CD14-positive monocyte (primary cell): ENCODE results near the gene CDH13. TPM values are rescaled to one million over a fixed set of nuclear protein-coding genes. Genes with fewer than 3 reads are reported as not detected.

Experiments used
- DNase-seq, 3 donors: peaks; one replicate each; pipeline ENCODE4 v3.0.0-alpha.2; 2011 to 2022
- H2AFZ ChIP-seq: 2 replicates; pipeline ENCODE4 v1.6.0; 2012; ENCODE audit warnings: mild to moderate bottlenecking, low read depth, low read length, inconsistent platforms; ENCODE audit not compliant: insufficient read depth, poor library complexity, severe bottlenecking
- H3K27ac ChIP-seq, 2 donors: 1 replicate in 1 of 2; 2 replicates in 1 of 2; pipeline ENCODE4 v1.5.1; 2012 to 2013; ENCODE audit warnings: low read length in 2 of 2, control low read depth in 1 of 2, inconsistent platforms in 1 of 2, low read depth in 1 of 2, mild to moderate bottlenecking in 1 of 2
- H3K27me3 ChIP-seq, 2 donors: one replicate each; pipeline versions ENCODE4 v1.6.0 to v1.6.1; 2011 to 2013; ENCODE audit warnings: low read length in 2 of 2; ENCODE audit not compliant: control insufficient read depth in 2 of 2, insufficient read depth in 2 of 2
- H3K36me3 ChIP-seq, 2 donors: replicated peaks in 1 of 2; 1 replicate in 1 of 2; 2 replicates in 1 of 2; pipeline versions ENCODE4 v1.5.1 to v1.6.1; 2012 to 2013; ENCODE audit warnings: low read length in 2 of 2, control low read depth in 1 of 2, inconsistent platforms in 1 of 2, mild to moderate bottlenecking in 1 of 2; ENCODE audit not compliant: insufficient read depth in 2 of 2, control insufficient read depth in 1 of 2
- H3K4me1 ChIP-seq, 2 donors: 1 replicate in 1 of 2; 2 replicates in 1 of 2; pipeline versions ENCODE4 v1.5.1 to v1.6.1; 2012 to 2013; ENCODE audit warnings: low read length in 2 of 2, control low read depth in 1 of 2, inconsistent platforms in 1 of 2, mild to moderate bottlenecking in 1 of 2, moderate library complexity in 1 of 2; ENCODE audit not compliant: insufficient read depth in 2 of 2, control insufficient read depth in 1 of 2
- H3K4me2 ChIP-seq: replicated peaks from 2 replicates; pipeline ENCODE3; 2012; ENCODE audit warnings: low read length, moderate library complexity, mild to moderate bottlenecking; ENCODE audit not compliant: poor library complexity, severe bottlenecking; ENCODE audit errors: extremely low read depth
- H3K4me3 ChIP-seq, 3 experiments: fragments of 200-600 bp in 1 of 3; sonication (generic) in 1 of 3; replicated peaks in 1 of 3; 1 replicate in 2 of 3; 2 replicates in 1 of 3; pipeline ENCODE4 v1.5.1; 2011 to 2013; ENCODE audit warnings: low read length in 3 of 3, mild to moderate bottlenecking in 3 of 3, control low read depth in 2 of 3, low read depth in 2 of 3, inconsistent platforms in 1 of 3, moderate library complexity in 1 of 3
- H3K79me2 ChIP-seq: 2 replicates; pipeline ENCODE4 v1.6.0; 2012; ENCODE audit warnings: mild to moderate bottlenecking, control low read depth, inconsistent platforms, low read length, moderate library complexity; ENCODE audit not compliant: insufficient read depth
- H3K9ac ChIP-seq: 2 replicates; pipeline ENCODE4 v1.6.0; 2017; ENCODE audit warnings: low read length, mild to moderate bottlenecking; ENCODE audit not compliant: insufficient read depth, poor library complexity, severe bottlenecking
- H3K9me3 ChIP-seq, 2 donors: replicated peaks in 1 of 2; 1 replicate in 1 of 2; 2 replicates in 1 of 2; pipeline versions ENCODE4 v1.5.1 to v1.6.1; 2012 to 2013; ENCODE audit warnings: low read length in 2 of 2, control low read depth in 1 of 2; ENCODE audit not compliant: control insufficient read depth in 1 of 2, insufficient read depth in 1 of 2
- H4K20me1 ChIP-seq: 2 replicates; pipeline ENCODE4 v1.6.0; 2012; ENCODE audit warnings: mild to moderate bottlenecking, low read length, control low read depth, moderate library complexity; ENCODE audit not compliant: insufficient read depth
- H3K27ac Mint-ChIP-seq, 7 donors: one replicate each; pipeline ENCODE4 v1.8.0; 2020; ENCODE audit warnings: mild to moderate bottlenecking in 7 of 7, mixed read lengths in 7 of 7, moderate library complexity in 6 of 7, inconsistent platforms in 2 of 7
- H3K27me3 Mint-ChIP-seq, 3 donors: one replicate each; pipeline ENCODE4 v1.8.0; 2021 to 2022; ENCODE audit warnings: low read depth in 3 of 3, mild to moderate bottlenecking in 3 of 3, mixed read lengths in 3 of 3, moderate library complexity in 3 of 3, inconsistent platforms in 1 of 3
- H3K36me3 Mint-ChIP-seq, 2 donors: one replicate each; pipeline ENCODE4 v1.8.0; 2020; ENCODE audit warnings: mixed read lengths in 2 of 2, inconsistent platforms in 1 of 2, mild to moderate bottlenecking in 1 of 2
- H3K4me1 Mint-ChIP-seq: one replicate; pipeline ENCODE4 v1.8.0; 2020; ENCODE audit warnings: mild to moderate bottlenecking, mixed read lengths
- H3K4me3 Mint-ChIP-seq, 2 donors: one replicate each; pipeline ENCODE4 v1.8.0; 2020; ENCODE audit warnings: mild to moderate bottlenecking in 2 of 2, mixed read lengths in 2 of 2, moderate library complexity in 1 of 2
- H3K9me3 Mint-ChIP-seq, 7 donors: one replicate each; pipeline ENCODE4 v1.8.0; 2020 to 2022; ENCODE audit warnings: mixed read lengths in 7 of 7, mild to moderate bottlenecking in 6 of 7, moderate library complexity in 6 of 7, inconsistent platforms in 2 of 7
- CTCF ChIP-seq: fragments of 200-600 bp; IDR thresholded peaks from one replicate; pipeline ENCODE4 v1.8.0; 2022; ENCODE audit warnings: antibody characterized with exemption, mild to moderate bottlenecking
- WGBS: methylation state at CpG from one replicate; pipeline ENCODE4 v1.1.5; 2013; ENCODE audit warnings: missing lambda C conversion rate; ENCODE audit not compliant: insufficient coverage; 5-methylcytosine and 5-hydroxymethylcytosine counted together
- intact Hi-C, 2 donors: fragments of 100-400 bp; cut with micrococcal nuclease; formaldehyde crosslinking; loops; one replicate each; pipeline versions ENCODE4 v1.15.0 to v1.15.1; 2023
- polyA plus RNA-seq, 3 donors: library from polyadenylated mRNA; depleted of rRNA in 1 of 3; unstranded in 2 of 3; stranded (reverse) in 1 of 3; fragments of 300-500 nt in 2 of 3; fragments of >200 nt in 1 of 3; fragmentation: Illumina TruSeq in 2 of 3; gene quantifications; 1 replicate in 2 of 3; 2 replicates in 1 of 3; pipeline ENCODE4 v1.2.3, GENCODE V29; 2012 to 2021

The CDH13 gene
- polyA plus RNA-seq, 3 donors: 0.13 to 0.19 TPM; not detected in 1

- no peak overlapping the region for H2AFZ ChIP-seq
- no peak overlapping the region for H3K4me3 Mint-ChIP-seq
- 100% methylated on average over 1 of the region's 3 CpGs for WGBS
- no peak overlapping the region for H3K4me2 ChIP-seq
- no peaks in the 10 kb centered on the region for H3K9me3 ChIP-seq
- H3K36me3 ChIP-seq: no peaks in the 10 kb centered on the region
- peaks cover 0 to 7% (median 4%) of the 10 kb centered on the region in 3 donors for H3K27me3 Mint-ChIP-seq
- H3K79me2 ChIP-seq: no peaks in the 10 kb centered on the region
- H3K4me1 Mint-ChIP-seq: peaks cover 8% of the 10 kb centered on the region
- peaks cover 0 to 4% (median 2%) of the 10 kb centered on the region in 7 donors for H3K9me3 Mint-ChIP-seq
- DNase-seq: no peak
- H4K20me1 ChIP-seq: no peaks in the 10 kb centered on the region
- H3K4me3 ChIP-seq: no peak overlapping the region
- no peak for TF ChIP-seq CTCF
- H3K9ac ChIP-seq: no peak overlapping the region
- peak overlapping the region in 2 of 7 donors; percentile 4 to 43 for H3K27ac Mint-ChIP-seq
- H3K4me1 ChIP-seq: peaks cover 0 to 7% of the 10 kb centered on the region in 2 donors
- intact Hi-C loops: no loop called here
- no peak overlapping the region for H3K27ac ChIP-seq
- H3K27me3 ChIP-seq: no peaks in the 10 kb centered on the region
- no peaks in the 10 kb centered on the region for H3K36me3 Mint-ChIP-seq
Measured at GRCh38 chr16:82784573-82784968, 157.8 kb downstream of the CDH13 start.

- no peak overlapping the region for H3K27ac Mint-ChIP-seq
- no peak for TF ChIP-seq CTCF
- H3K4me3 Mint-ChIP-seq: no peak overlapping the region
Measured at GRCh38 chr16:82788225-82788624, 161.5 kb downstream of the CDH13 start.

More at GRCh38 chr16:82788225-82788624, 161.5 kb downstream of the CDH13 start:
- Histone ChIP-seq H3K9me3 (peaks cover 0 to 2% of the 10 kb centered on the region in 2 donors), H3K9ac (no peak overlapping the region), H4K20me1 (no peaks in the 10 kb centered on the region), H3K4me1 (no peaks in the 10 kb centered on the region), H3K27ac (no peak overlapping the region), H3K79me2 (no peaks in the 10 kb centered on the region), H3K4me3 (no peak overlapping the region), H3K4me2 (no peak overlapping the region), H3K36me3 (no peaks in the 10 kb centered on the region), H3K27me3 (no peaks in the 10 kb centered on the region), H2AFZ (no peak overlapping the region)
- 89% methylated on average over 5 of the region's 7 CpGs for WGBS
- Mint-ChIP-seq H3K27me3 (peaks cover 0 to 4% (median 4%) of the 10 kb centered on the region in 3 donors), H3K9me3 (peaks cover 2 to 9% (median 3%) of the 10 kb centered on the region in 7 donors), H3K36me3 (no peaks in the 10 kb centered on the region), H3K4me1 (peaks cover 3% of the 10 kb centered on the region)
- no peak for DNase-seq
- intact Hi-C loops: no loop called here
